ENCODE measurements around the gene PHACTR1. TPM values are rescaled to one million over a fixed set of nuclear protein-coding genes. Genes with fewer than 3 reads are reported as not detected.
A peak's percentile ranks its signal among the peaks of the same experiment; 100 is the strongest.

The PHACTR1 gene
- total RNA-seq, 8 experiments from 2014 or later: 2.7 to 24.5 (median 16.4) TPM

- 20 to 100% (median 81%) methylated on average over 1 to 3 of the region's 4 CpGs; no CpG with 5 or more reads in 4 of the 10 experiments for whole genome bisulfite sequencing, 10 experiments
- H3K27ac ChIP-seq: no peak overlapping the region
- peak in 2 of 8 experiments; percentile 40 to 59 for ATAC-seq (replicated peaks in 6 of 8)
- H3K4me1 ChIP-seq (replicated peaks in 1 of 2): no peaks in the 10 kb centered on the region
- in situ Hi-C loops (cut with MboI; ENCODE audit: low pct_unique_long_range_greater_than_20kb in 2 of 9, low sequenced_read_pairs in 9 of 9, unreplicated experiment in 9 of 9): no loop called here
- H3K4me3 ChIP-seq: no peak overlapping the region
Observed at GRCh38 chr6:13006578-13007300, 290.2 kb downstream of the PHACTR1 start.

GRCh38 chr6:13007744-13008143 lies 291.2 kb downstream of the PHACTR1 start:
- 67 to 100% (median 100%) methylated on average over 1 of the region's 1 CpG; no CpG with 5 or more reads in 3 of the 10 experiments for WGBS, 10 experiments
- Histone ChIP-seq H3K4me1 (replicated peaks in 1 of 2) (peaks cover 0 to under 1% of the 10 kb centered on the region in 2 donors), H3K27ac (no peak overlapping the region), H3K4me3 (no peak overlapping the region)
- in situ Hi-C loops (cut with MboI; ENCODE audit: low pct_unique_long_range_greater_than_20kb in 2 of 9, low sequenced_read_pairs in 9 of 9, unreplicated experiment in 9 of 9): no loop called here
- no peak for ATAC-seq (replicated peaks in 6 of 8)

- Histone ChIP-seq H3K4me1 (replicated peaks in 1 of 2) (peaks cover 5 to 6% of the 10 kb centered on the region in 2 donors), H3K4me3 (no peak overlapping the region), H3K27ac (no peak overlapping the region)
- no peak for ATAC-seq (replicated peaks in 6 of 8)
- in situ Hi-C loops (cut with MboI; ENCODE audit: low pct_unique_long_range_greater_than_20kb in 2 of 9, low sequenced_read_pairs in 9 of 9, unreplicated experiment in 9 of 9): no loop called here
- WGBS, 10 experiments: 71 to 93% (median 85%) methylated on average over 1 to 3 of the region's 3 CpGs; no CpG with 5 or more reads in 3 of the 10 experiments
Observed at GRCh38 chr6:13009031-13009430, 292.5 kb downstream of the PHACTR1 start.

GRCh38 chr6:13009461-13009860 lies 292.9 kb downstream of the PHACTR1 start:
- peaks cover 6 to 10% of the 10 kb centered on the region in 2 donors for H3K4me1 ChIP-seq (replicated peaks in 1 of 2)
- in situ Hi-C loops (cut with MboI; ENCODE audit: low pct_unique_long_range_greater_than_20kb in 2 of 9, low sequenced_read_pairs in 9 of 9, unreplicated experiment in 9 of 9): no loop called here
- H3K27ac ChIP-seq: no peak overlapping the region
- WGBS, 10 experiments: 75 to 100% (median 91%) methylated on average over 1 of the region's 2 CpGs; no CpG with 5 or more reads in 4 of the 10 experiments
- H3K4me3 ChIP-seq: no peak overlapping the region
- ATAC-seq (replicated peaks in 6 of 8): no peak

GRCh38 chr6:13011612-13012146 lies 295.1 kb downstream of the PHACTR1 start:
- WGBS, 10 experiments: 65 to 92% (median 78%) methylated on average over 2 to 5 of the region's 5 CpGs; no CpG with 5 or more reads in 1 of the 10 experiments
- H3K27ac ChIP-seq: no peak overlapping the region
- peaks cover 14 to 15% of the 10 kb centered on the region in 2 donors for H3K4me1 ChIP-seq (replicated peaks in 1 of 2)
- no peak overlapping the region for H3K4me3 ChIP-seq
- no peak for ATAC-seq (replicated peaks in 6 of 8)
- in situ Hi-C loops (cut with MboI; ENCODE audit: low pct_unique_long_range_greater_than_20kb in 2 of 9, low sequenced_read_pairs in 9 of 9, unreplicated experiment in 9 of 9): no loop called here

DNA sequence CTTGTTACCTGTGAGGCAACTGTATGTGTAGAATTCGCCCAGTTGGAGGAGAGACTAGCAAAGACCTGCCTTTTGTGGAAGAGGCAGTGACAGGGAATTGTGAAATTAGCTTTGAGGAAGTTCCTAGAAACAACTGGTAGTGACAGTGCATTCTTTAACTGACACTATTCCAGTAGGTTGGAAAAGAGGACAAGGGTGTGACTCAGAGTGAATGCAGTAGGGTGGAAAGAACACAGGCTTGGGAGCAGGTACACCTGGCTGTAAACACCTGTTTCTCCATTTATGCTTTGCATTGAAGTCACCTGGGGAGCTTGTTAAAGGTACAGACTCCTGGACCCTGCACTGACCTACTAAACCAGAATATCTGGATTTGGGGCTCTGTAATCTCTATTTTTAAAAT lies 295.7 kb downstream of the PHACTR1 start:
- Histone ChIP-seq H3K4me1 (replicated peaks in 1 of 2) (peaks cover 14 to 15% of the 10 kb centered on the region in 2 donors), H3K4me3 (no peak overlapping the region), H3K27ac (no peak overlapping the region)
- in situ Hi-C loops (cut with MboI; ENCODE audit: low pct_unique_long_range_greater_than_20kb in 2 of 9, low sequenced_read_pairs in 9 of 9, unreplicated experiment in 9 of 9): no loop called here
- ATAC-seq (replicated peaks in 6 of 8): no peak
- 0 to 100% (median 63%) methylated on average over 1 of the region's 1 CpG; no CpG with 5 or more reads in 4 of the 10 experiments for WGBS, 10 experiments

DNA sequence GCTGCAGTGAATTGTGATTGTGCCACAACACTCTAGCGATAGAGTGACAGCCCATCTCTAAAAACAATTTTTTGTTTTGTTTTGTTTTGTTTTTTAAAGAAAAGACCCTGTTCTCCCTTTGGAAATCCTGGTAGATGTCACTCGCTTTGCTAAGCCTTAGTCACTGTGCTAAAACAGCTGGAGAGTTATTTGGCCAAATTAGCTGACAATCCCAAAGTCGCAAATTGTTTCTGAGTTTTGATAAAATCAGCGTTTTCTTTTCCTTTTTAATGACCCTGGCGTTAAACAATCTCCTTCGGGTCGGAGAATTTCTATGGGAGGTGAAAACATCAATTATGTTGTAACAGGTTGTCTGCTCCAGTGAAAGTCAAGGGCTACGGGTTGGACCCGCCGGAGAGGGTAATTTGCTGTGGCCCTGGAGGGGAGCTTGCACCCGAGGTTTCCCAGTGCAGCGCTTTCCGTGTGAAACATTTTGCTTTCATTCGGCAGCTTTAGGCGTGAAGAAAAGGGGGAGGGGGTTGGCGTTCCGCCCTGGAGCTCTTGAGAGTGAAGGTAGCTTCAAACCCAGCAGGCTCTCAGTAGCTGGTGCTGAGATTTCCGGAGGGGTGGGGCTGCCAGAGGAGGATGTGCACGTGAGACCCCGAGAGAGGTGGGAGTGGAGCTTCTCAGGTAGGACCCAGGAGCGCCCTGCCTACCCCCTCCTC lies 296.6 kb downstream of the PHACTR1 start:
- ATAC-seq (replicated peaks in 6 of 8): peak; percentile 22 to 72 (median 59)
- H3K4me3 ChIP-seq: peak overlapping the region; percentile 30 to 42 (median 38)
- WGBS, 10 experiments: 0 to 33% (median 6%) methylated on average over 3 to 14 of the region's 21 CpGs
- H3K27ac ChIP-seq: no peak overlapping the region
- in situ Hi-C loops (cut with MboI; ENCODE audit: low pct_unique_long_range_greater_than_20kb in 2 of 9, low sequenced_read_pairs in 9 of 9, unreplicated experiment in 9 of 9): no loop called here
- H3K4me1 ChIP-seq (replicated peaks in 1 of 2): peaks cover 14 to 15% of the 10 kb centered on the region in 2 donors

- WGBS, 10 experiments: 0 to 10% (median 1%) methylated on average over 1 to 7 of the region's 83 CpGs; no CpG with 5 or more reads in 6 of the 10 experiments
- ATAC-seq (replicated peaks in 6 of 8): peak; percentile 40 to 75 (median 64)
- H3K4me3 ChIP-seq: peak overlapping the region; percentile 30 to 42 (median 38)
- in situ Hi-C loops (cut with MboI; ENCODE audit: low pct_unique_long_range_greater_than_20kb in 2 of 9, low sequenced_read_pairs in 9 of 9, unreplicated experiment in 9 of 9): no loop called here
- peaks cover 14 to 15% of the 10 kb centered on the region in 2 donors for H3K4me1 ChIP-seq (replicated peaks in 1 of 2)
- H3K27ac ChIP-seq: no peak overlapping the region
Observed at GRCh38 chr6:13013681-13014503, 297.3 kb downstream of the PHACTR1 start.

DNA sequence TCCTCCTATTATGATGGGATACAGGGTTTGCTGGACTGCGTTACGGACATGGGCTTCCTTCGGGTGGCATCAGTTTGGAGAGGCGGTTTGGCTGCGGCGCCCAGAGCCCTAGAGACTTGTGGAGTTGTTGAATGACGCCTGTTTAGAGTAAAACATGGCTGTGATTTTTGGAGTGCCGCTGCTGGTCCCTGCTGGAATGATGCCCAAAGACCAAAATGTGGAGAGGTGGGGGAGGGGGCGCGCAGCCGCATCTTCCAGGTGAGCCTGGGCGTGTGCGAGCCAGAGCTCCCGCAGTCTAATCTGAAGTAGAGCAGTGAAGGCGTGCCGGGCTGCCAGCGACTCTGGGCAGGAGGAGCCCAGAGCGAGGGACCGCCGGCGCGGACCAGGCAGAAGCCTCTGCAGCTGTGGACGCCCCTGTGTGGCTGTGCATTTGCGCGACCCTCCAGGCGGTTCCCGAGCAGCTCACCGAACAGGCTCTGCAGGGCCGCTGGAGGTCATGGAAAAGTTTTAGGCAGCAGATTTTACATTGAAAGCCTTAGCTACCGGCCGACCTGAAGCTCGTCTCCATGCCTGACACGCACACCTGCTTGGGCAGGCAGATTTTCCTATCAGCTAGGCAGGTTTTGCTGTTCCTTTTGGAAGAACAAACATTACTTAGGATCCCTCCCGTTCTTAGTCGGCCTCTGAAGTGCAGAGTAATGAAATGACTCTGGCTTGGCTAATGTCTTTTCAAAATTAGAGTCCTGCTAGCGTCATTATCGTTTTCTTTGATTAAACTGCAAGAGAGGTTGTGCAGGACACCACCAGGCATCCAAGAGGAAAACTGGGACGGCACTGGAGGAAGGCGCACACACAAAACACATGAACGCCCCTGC lies 298.2 kb downstream of the PHACTR1 start:
- H3K27ac ChIP-seq: no peak overlapping the region
- ATAC-seq (replicated peaks in 6 of 8): peak in 6 of 8 experiments; percentile 29 to 52 (median 40)
- H3K4me3 ChIP-seq: peak overlapping the region in 3 of 5 donors; percentile 8 to 38 (median 30)
- WGBS, 10 experiments: 10 to 50% (median 27%) methylated on average over 2 to 22 of the region's 40 CpGs; no CpG with 5 or more reads in 1 of the 10 experiments
- in situ Hi-C loops (cut with MboI; ENCODE audit: low pct_unique_long_range_greater_than_20kb in 2 of 9, low sequenced_read_pairs in 9 of 9, unreplicated experiment in 9 of 9): no loop called here
- peaks cover 14 to 15% of the 10 kb centered on the region in 2 donors for H3K4me1 ChIP-seq (replicated peaks in 1 of 2)

- Histone ChIP-seq H3K27ac (no peak overlapping the region), H3K4me3 (no peak overlapping the region), H3K4me1 (replicated peaks in 1 of 2) (peaks cover 14 to 15% of the 10 kb centered on the region in 2 donors)
- no peak for ATAC-seq (replicated peaks in 6 of 8)
- 39 to 83% (median 67%) methylated on average over 1 to 3 of the region's 3 CpGs; no CpG with 5 or more reads in 4 of the 10 experiments for WGBS, 10 experiments
- in situ Hi-C loops (cut with MboI; ENCODE audit: low pct_unique_long_range_greater_than_20kb in 2 of 9, low sequenced_read_pairs in 9 of 9, unreplicated experiment in 9 of 9): no loop called here
Observed at GRCh38 chr6:13015379-13015681, 298.8 kb downstream of the PHACTR1 start.

- in situ Hi-C loops (cut with MboI; ENCODE audit: low pct_unique_long_range_greater_than_20kb in 2 of 9, low sequenced_read_pairs in 9 of 9, unreplicated experiment in 9 of 9): no loop called here
- ATAC-seq (replicated peaks in 6 of 8): peak in 2 of 8 experiments; percentile 41 to 53
Observed at GRCh38 chr6:13024616-13025015, 308.0 kb downstream of the PHACTR1 start.

More at GRCh38 chr6:13024616-13025015, 308.0 kb downstream of the PHACTR1 start:
- H3K27ac ChIP-seq: no peak overlapping the region
- H3K4me1 ChIP-seq (replicated peaks in 1 of 2): no peaks in the 10 kb centered on the region
- no peak overlapping the region for H3K4me3 ChIP-seq
- WGBS, 10 experiments: 33 to 100% (median 79%) methylated on average over 1 to 2 of the region's 2 CpGs; no CpG with 5 or more reads in 1 of the 10 experiments
